Measurements from ENCODE around the gene SCTR.

Gene SCTR
- 0 reads per million in 4 experiments for total RNA-seq

GRCh38 chr2:119523952-119524694 is at the start of gene SCTR:
TSS of gene SCTR (minus strand) at chr2:119524483. CDS start at chr2:119524226, 257 bp downstream.
- DNase-seq, result no peak

- no peak for DNase-seq
Observed at GRCh38 chr2:119567292-119567691, 43.0 kb upstream of the SCTR start.

GRCh38 chr2:119565481-119565880 is 41.2 kb upstream of the SCTR start:
- DNase-seq, result no peak

- DNase-seq, result no peak
Observed at GRCh38 chr2:119553687-119554344, 29.5 kb upstream of the SCTR start.

- DNase-seq, result no peak
Observed at GRCh38 chr2:119552902-119553301, 28.6 kb upstream of the SCTR start.

- no peak for DNase-seq
Observed at GRCh38 chr2:119550856-119551255, 26.6 kb upstream of the SCTR start.

- no peak for DNase-seq
Observed at GRCh38 chr2:119550346-119550745, 26.1 kb upstream of the SCTR start.

GRCh38 chr2:119549241-119549640 is 25.0 kb upstream of the SCTR start:
- no peak for DNase-seq

GRCh38 chr2:119548516-119549120 is 24.3 kb upstream of the SCTR start:
- DNase-seq, result no peak

- DNase-seq, result no peak
Observed at GRCh38 chr2:119546447-119546767, 22.1 kb upstream of the SCTR start.

- DNase-seq, result no peak
Observed at GRCh38 chr2:119545754-119546446, 21.6 kb upstream of the SCTR start.

GRCh38 chr2:119544939-119545475 is 20.7 kb upstream of the SCTR start:
- DNase-seq, result no peak

GRCh38 chr2:119544075-119544938 is 20.0 kb upstream of the SCTR start, which contains the start of gene CFAP221:
TSS of gene CFAP221 (plus strand) at chr2:119544449. CDS start at chr2:119546132, 1,683 bp downstream.
- no peak for DNase-seq

GRCh38 chr2:119541476-119541875 is 17.2 kb upstream of the SCTR start:
- DNase-seq, result no peak

- no peak for DNase-seq
Observed at GRCh38 chr2:119537792-119538191, 13.5 kb upstream of the SCTR start.

GRCh38 chr2:119536707-119537106 is 12.4 kb upstream of the SCTR start:
- DNase-seq, result no peak

- DNase-seq, result no peak
Observed at GRCh38 chr2:119536211-119536610, 11.9 kb upstream of the SCTR start.

- DNase-seq, result no peak
Observed at GRCh38 chr2:119533560-119533959, 9.3 kb upstream of the SCTR start.

- DNase-seq, result no peak
Observed at GRCh38 chr2:119531292-119531691, 7.0 kb upstream of the SCTR start.

GRCh38 chr2:119527999-119528398 is 3.7 kb upstream of the SCTR start:
- DNase-seq, result no peak

GRCh38 chr2:119525614-119526013 is 1.3 kb upstream of the SCTR start:
- no peak for DNase-seq

- DNase-seq, result no peak
Observed at GRCh38 chr2:119523383-119523951, 816 bp downstream of the SCTR start.

All from effector CD8-positive, alpha-beta T cell (primary cell).